GM23338 (cell line): Measurements from ENCODE around the gene BNIPL. TPM values are rescaled to one million over a fixed set of nuclear protein-coding genes. Genes with fewer than 3 reads are reported as not detected.

ENCODE experiments used
- ATAC-seq: fragments of 200-7000 bp; cut with Tn5 transposase; 3 replicates; pipeline ENCODE4 v1.9.1; 2020
- DNase-seq: peaks from one replicate; pipeline ENCODE4 v3.0.0-alpha.2; 2015; ENCODE audit warnings: low spot score
- H2AFZ ChIP-seq: fragments of 200-600 bp; sonication (generic); 2 replicates; pipeline ENCODE4 v1.8.0; 2016; ENCODE audit warnings: antibody characterized with exemption, mild to moderate bottlenecking, moderate library complexity
- H3F3A ChIP-seq: fragments of 200-600 bp; sonication (generic); replicated peaks from 2 replicates; pipeline ENCODE4 v1.8.0; 2017; ENCODE audit warnings: antibody characterized with exemption, mixed run types, low read depth
- H3K27ac ChIP-seq: fragments of 200-600 bp; sonication (generic); 2 replicates; pipeline ENCODE4 v1.6.1; 2016; ENCODE audit warnings: low read depth
- H3K27me3 ChIP-seq: fragments of 200-600 bp; sonication (generic); 2 replicates; pipeline ENCODE4 v1.8.0; 2016; ENCODE audit warnings: mild to moderate bottlenecking, mixed run types, moderate library complexity; ENCODE audit not compliant: insufficient read depth
- H3K36me3 ChIP-seq: fragments of 200-600 bp; sonication (generic); 2 replicates; pipeline ENCODE4 v1.8.0; 2016; ENCODE audit warnings: mild to moderate bottlenecking; ENCODE audit not compliant: insufficient read depth
- H3K4me1 ChIP-seq: fragments of 200-600 bp; sonication (generic); 2 replicates; pipeline ENCODE4 v1.8.0; 2016; ENCODE audit warnings: mild to moderate bottlenecking, moderate library complexity; ENCODE audit not compliant: insufficient read depth
- H3K4me2 ChIP-seq: fragments of 200-600 bp; sonication (generic); 2 replicates; pipeline ENCODE4 v1.7.1; 2017; ENCODE audit warnings: mixed run types
- H3K4me3 ChIP-seq: fragments of 200-600 bp; sonication (generic); 2 replicates; pipeline ENCODE4 v1.6.1; 2016; ENCODE audit warnings: mixed run types
- H3K79me2 ChIP-seq: fragments of 200-600 bp; sonication (generic); replicated peaks from 2 replicates; pipeline ENCODE4 v1.8.0; 2017; ENCODE audit warnings: mild to moderate bottlenecking; ENCODE audit not compliant: insufficient read depth
- H3K9me2 ChIP-seq: fragments of 200-600 bp; sonication (generic); 2 replicates; pipeline ENCODE4 v1.8.0; 2017; ENCODE audit not compliant: insufficient read depth
- H4K20me1 ChIP-seq: fragments of 200-600 bp; sonication (generic); replicated peaks from 2 replicates; pipeline ENCODE4 v1.8.0; 2017; ENCODE audit warnings: mild to moderate bottlenecking; ENCODE audit not compliant: insufficient read depth
- H3K27ac Mint-ChIP-seq: 2 replicates; pipeline ENCODE4 v1.8.0; 2020; ENCODE audit warnings: inconsistent platforms, mild to moderate bottlenecking, moderate library complexity, mixed read lengths
- H3K27me3 Mint-ChIP-seq: 3 replicates; pipeline ENCODE4 v1.8.0; 2022; ENCODE audit warnings: low read depth, mild to moderate bottlenecking, moderate library complexity, mixed read lengths, inconsistent platforms; ENCODE audit not compliant: insufficient read depth, poor library complexity
- H3K36me3 Mint-ChIP-seq: 3 replicates; pipeline ENCODE4 v1.8.0; 2021; ENCODE audit warnings: low read depth, mild to moderate bottlenecking, inconsistent platforms, moderate library complexity, mixed read lengths
- H3K4me1 Mint-ChIP-seq: 3 replicates; pipeline ENCODE4 v1.8.0; 2020; ENCODE audit warnings: mild to moderate bottlenecking, inconsistent platforms, mixed read lengths
- H3K4me3 Mint-ChIP-seq: 3 replicates; pipeline ENCODE4 v1.8.0; 2021; ENCODE audit warnings: moderate library complexity, mild to moderate bottlenecking, inconsistent platforms, mixed read lengths
- H3K9me3 Mint-ChIP-seq: 3 replicates; pipeline ENCODE4 v1.8.0; 2020; ENCODE audit warnings: moderate library complexity, mild to moderate bottlenecking, inconsistent platforms, mixed read lengths
- CREB1 ChIP-seq: fragments of 250-450 bp; sonication (Bioruptor Pico); IDR thresholded peaks from 2 replicates; pipeline ENCODE4 v1.5.0; 2020; ENCODE audit warnings: low read depth, mild to moderate bottlenecking, moderate library complexity
- CTCF ChIP-seq, 2 experiments: fragments of 200-600 bp in 1 of 2; sonication (generic) in 1 of 2; conservative IDR thresholded peaks; 2 replicates each; pipeline versions ENCODE4 v1.5.1 to v1.6.1; 2016 to 2017; ENCODE audit warnings: antibody characterized with exemption in 2 of 2, low read depth in 2 of 2, mild to moderate bottlenecking in 2 of 2, moderate library complexity in 1 of 2
- ETS1 ChIP-seq: IDR thresholded peaks from 2 replicates; pipeline ENCODE4 v1.6.1; 2016; ENCODE audit warnings: antibody characterized with exemption
- EZH2 ChIP-seq: fragments of 200-600 bp; sonication (generic); IDR thresholded peaks from one replicate; pipeline ENCODE4 v1.8.0; 2017; ENCODE audit warnings: antibody characterized with exemption, mild to moderate bottlenecking, low read depth; ENCODE audit not compliant: unreplicated experiment
- EZH2phosphoT487 ChIP-seq: fragments of 200-600 bp; sonication (generic); IDR thresholded peaks from one replicate; pipeline ENCODE4 v1.8.1; 2018; ENCODE audit warnings: antibody characterized with exemption; ENCODE audit not compliant: unreplicated experiment
- JUNB ChIP-seq: IDR thresholded peaks from one replicate; pipeline ENCODE4 v1.6.1; 2016; ENCODE audit warnings: antibody characterized with exemption; ENCODE audit not compliant: unreplicated experiment
- NANOG ChIP-seq: IDR thresholded peaks from 2 replicates; pipeline ENCODE4 v1.6.1; 2016; ENCODE audit warnings: antibody characterized with exemption, borderline replicate concordance
- POLR2AphosphoS5 ChIP-seq: IDR thresholded peaks from 2 replicates; pipeline ENCODE4 v1.6.1; 2016; ENCODE audit warnings: antibody characterized with exemption, low read depth
- ZNF114 ChIP-seq: fragments of 250-450 bp; sonication (Bioruptor Pico); IDR thresholded peaks from 2 replicates; pipeline ENCODE4 v1.5.0; 2020; ENCODE audit warnings: mild to moderate bottlenecking, moderate library complexity
- ZNF331 ChIP-seq: fragments of 250-450 bp; sonication (Bioruptor Pico); IDR thresholded peaks from 2 replicates; pipeline ENCODE4 v1.5.0; 2020; ENCODE audit warnings: low read depth, mild to moderate bottlenecking, moderate library complexity
- ZNF462 ChIP-seq: fragments of 250-450 bp; sonication (Bioruptor Pico); IDR thresholded peaks from 2 replicates; pipeline ENCODE4 v1.5.0; 2020; ENCODE audit warnings: mild to moderate bottlenecking, moderate library complexity
- polyA plus RNA-seq: library from polyadenylated mRNA; unstranded; fragments of >200 nt; fragmentation: Nextera tagmentation; extraction: Ambion mirVana; gene quantifications from 2 replicates; pipeline ENCODE4 v1.2.1, GENCODE V29; 2016
- total RNA-seq: library from RNA; depleted of rRNA; stranded (reverse); fragments of >200 nt; shearing (Covaris generic); gene quantifications from 2 replicates; pipeline ENCODE4 v1.2.3, GENCODE V29; 2014

BNIPL gene
- total and polyA plus RNA-seq, 2 experiments from 2014 or later = 0.91 to 1.2 TPM

- TF ChIP-seq ZNF331 (CRISPR knock-in tag) (no peak), ZNF462 (CRISPR knock-in tag) (no peak), NANOG (no peak), EZH2 (no peak), ETS1 (no peak)
Measured at GRCh38 chr1:150997126-150997872, 39.1 kb upstream of the BNIPL start (continued).

- H3K4me1 Mint-ChIP-seq = peaks cover 11% of the 10 kb centered on the region
- H3K36me3 Mint-ChIP-seq = peaks cover 5% of the 10 kb centered on the region; the same call in 2 of the 3 replicates
- Histone ChIP-seq H3F3A (no peaks in the 10 kb centered on the region), H3K9me2 (no peaks in the 10 kb centered on the region), H3K27me3 (no peaks in the 10 kb centered on the region), H2AFZ (no peak overlapping the region), H3K27ac (no peak overlapping the region), H3K36me3 (no peaks in the 10 kb centered on the region), H4K20me1 (no peaks in the 10 kb centered on the region), H3K4me2 (no peak overlapping the region), H3K79me2 (no peaks in the 10 kb centered on the region), H3K4me1 (no peaks in the 10 kb centered on the region), H3K4me3 (no peak overlapping the region)
- H3K27me3 Mint-ChIP-seq = peaks cover 12% of the 10 kb centered on the region
- H3K4me3 Mint-ChIP-seq = no peak overlapping the region
- no peak for DNase-seq
- no peak for ATAC-seq
- no peaks in the 10 kb centered on the region for H3K9me3 Mint-ChIP-seq
- no peak overlapping the region for H3K27ac Mint-ChIP-seq
- TF ChIP-seq JUNB = no peak
- no peak for TF ChIP-seq ZNF114 (CRISPR knock-in tag)
- TF ChIP-seq EZH2 = no peak
- no peak for TF ChIP-seq EZH2phosphoT487
- no peak for TF ChIP-seq POLR2AphosphoS5
- TF ChIP-seq CTCF (conservative IDR thresholded peaks at IDR 0.05; ENCODE audit: low read depth in 2 of 2) = no peak
- no peak for TF ChIP-seq NANOG
- no peak for TF ChIP-seq CREB1 (CRISPR knock-in tag)
Measured at GRCh38 chr1:150997949-150998348, 38.4 kb upstream of the BNIPL start.
